ENCODE measurements around the gene TMOD1. TPM values are rescaled to one million over a fixed set of nuclear protein-coding genes. Genes with fewer than 3 reads are reported as not detected.

TMOD1 gene
- total RNA-seq, 2 experiments from 2014 or later = not detected

DNA sequence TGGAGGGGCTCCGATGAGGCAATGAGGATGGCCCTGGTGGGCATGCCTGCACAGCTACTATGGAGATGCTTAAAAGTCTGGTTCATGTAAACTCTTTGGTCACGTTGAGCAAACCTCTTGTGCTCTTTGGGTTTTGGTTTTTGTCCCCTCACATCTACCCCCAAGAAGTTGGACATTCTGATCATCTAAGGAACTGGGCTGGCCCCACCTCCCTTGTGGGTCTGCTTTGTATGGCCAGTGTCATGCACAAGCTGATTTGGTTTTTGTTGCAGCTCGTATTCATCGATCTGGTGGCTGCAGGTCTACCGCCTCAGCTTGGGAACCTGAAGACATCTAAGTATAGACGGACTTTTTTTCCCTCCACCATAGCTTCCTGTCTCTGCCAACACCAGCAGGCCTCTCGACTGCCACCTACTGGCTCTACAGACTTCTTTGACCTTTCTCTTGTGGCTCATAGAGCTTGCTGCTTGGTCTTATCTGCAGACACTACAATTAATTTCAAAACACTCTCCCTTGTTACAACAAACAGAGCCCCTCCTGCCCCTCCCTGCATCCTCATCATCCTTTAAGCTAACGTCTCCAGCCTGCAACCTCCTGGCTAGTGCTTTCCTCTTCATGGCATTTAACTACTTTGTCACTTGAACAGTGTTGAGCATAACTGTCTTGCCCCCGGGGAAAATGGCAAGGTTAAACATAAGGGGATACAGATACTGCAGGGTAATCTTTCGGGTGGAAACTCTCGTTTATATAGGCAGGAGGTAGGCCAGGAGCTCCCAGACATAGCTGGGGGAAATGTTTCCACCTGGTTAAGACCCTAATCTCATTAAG is 97.2 kb downstream of the TMOD1 start:
- H4K20me1 ChIP-seq (ENCODE audit: insufficient read depth, low read length) = no peaks in the 10 kb centered on the region
- no TSS peak for BruUV-seq (replicated peaks)
- H3K79me2 ChIP-seq (ENCODE audit: insufficient read depth, low read depth, low read length) = no peaks in the 10 kb centered on the region
- H3K4me2 ChIP-seq (ENCODE audit: low read length) = peak overlapping the region; percentile 41
- peaks cover 8% of the 10 kb centered on the region for H3K4me1 ChIP-seq (ENCODE audit: insufficient read depth, low read length, poor library complexity, severe bottlenecking)
- TF ChIP-seq EZH2phosphoT487 (IDR thresholded peaks at IDR 0.05; ENCODE audit: borderline replicate concordance, low read depth, low read length) (no peak), CTCF (conservative IDR thresholded peaks at IDR 0.05; ENCODE audit: low read length) (peak; percentile 92)
- DNase-seq (ENCODE audit: low spot score) = peak; percentile 84
- H2AFZ ChIP-seq (ENCODE audit: low read length) = peak overlapping the region; percentile 67; the same call in 1 of the 2 replicates
- H3K36me3 ChIP-seq (ENCODE audit: insufficient read depth, low read length) = peaks cover 42% of the 10 kb centered on the region
- CTCF ChIA-PET (ENCODE audit: unreplicated experiment) = interaction anchor here (0.7 to 1.2 kb wide), 3 partner anchors 31 to 742 kb away, joined by 3 to 6 read pairs (median 3); no protein-coding TSS in a partner anchor
- H3K9me3 ChIP-seq (ENCODE audit: low read length) = no peaks in the 10 kb centered on the region
- H3K4me3 ChIP-seq (ENCODE audit: low read depth, low read length, poor library complexity, severe bottlenecking) = no peak overlapping the region
- POLR2A ChIA-PET = interaction anchor here (1.1 kb wide), 1 partner anchor 35 kb away, joined by 4 read pairs; the partner anchor contains the start of genes NCBP1 and TSTD2
- H3K27ac ChIP-seq (ENCODE audit: low read depth, low read length, poor library complexity, severe bottlenecking) = no peak overlapping the region
- intact Hi-C loops (cut with micrococcal nuclease; ENCODE audit: unreplicated experiment) = loop anchor here (1.0 to 5.0 kb wide), 4 partner anchors 130 to 741 kb away; partner anchors contain the start of gene TDRD7
- no peaks in the 10 kb centered on the region for H3K9me2 ChIP-seq (ENCODE audit: insufficient read depth, low read length)

GRCh38 chr9:97599314-97599846 is 97.9 kb downstream of the TMOD1 start:
- ChIA-PET POLR2A (interaction anchor here (1.1 kb wide), 1 partner anchor 34 kb away, joined by 4 read pairs; the partner anchor contains the start of genes NCBP1 and TSTD2), CTCF (ENCODE audit: unreplicated experiment) (interaction anchor here (0.7 kb wide), 1 partner anchor 743 kb away, joined by 3 read pairs; no protein-coding TSS in a partner anchor)
- no peaks in the 10 kb centered on the region for H3K79me2 ChIP-seq (ENCODE audit: insufficient read depth, low read depth, low read length)
- H3K36me3 ChIP-seq (ENCODE audit: insufficient read depth, low read length) = peaks cover 49% of the 10 kb centered on the region
- intact Hi-C loops (cut with micrococcal nuclease; ENCODE audit: unreplicated experiment) = loop anchor here (2.0 to 5.0 kb wide), 3 partner anchors 131 to 742 kb away; partner anchors contain the start of gene TDRD7
- DNase-seq (ENCODE audit: low spot score) = no peak
- no peak overlapping the region for H3K4me3 ChIP-seq (ENCODE audit: low read depth, low read length, poor library complexity, severe bottlenecking)
- H3K4me2 ChIP-seq (ENCODE audit: low read length) = no peak overlapping the region
- peaks cover 4% of the 10 kb centered on the region for H3K4me1 ChIP-seq (ENCODE audit: insufficient read depth, low read length, poor library complexity, severe bottlenecking)
- no peaks in the 10 kb centered on the region for H3K9me2 ChIP-seq (ENCODE audit: insufficient read depth, low read length)
- BruUV-seq (replicated peaks) = no TSS peak
- TF ChIP-seq EZH2phosphoT487 (IDR thresholded peaks at IDR 0.05; ENCODE audit: borderline replicate concordance, low read depth, low read length) (no peak), CTCF (conservative IDR thresholded peaks at IDR 0.05; ENCODE audit: low read length) (no peak)
- H2AFZ ChIP-seq (ENCODE audit: low read length) = no peak overlapping the region
- H3K9me3 ChIP-seq (ENCODE audit: low read length) = no peaks in the 10 kb centered on the region
- no peaks in the 10 kb centered on the region for H4K20me1 ChIP-seq (ENCODE audit: insufficient read depth, low read length)
- no peak overlapping the region for H3K27ac ChIP-seq (ENCODE audit: low read depth, low read length, poor library complexity, severe bottlenecking)

All from OCI-LY7 (cell line).